Measurements from ENCODE around the gene TNFRSF14. TPM values are rescaled to one million over a fixed set of nuclear protein-coding genes. Genes with fewer than 3 reads are reported as not detected.
A peak's percentile ranks its signal among the peaks of the same experiment; 100 is the strongest.

The TNFRSF14 gene
- total RNA-seq, 1 experiment from 2014 or later = 0.57 TPM

- H3K27ac Mint-ChIP-seq = no peak overlapping the region
- peaks cover 4 to 11% of the 10 kb centered on the region in 2 experiments; a peak in 3 of 5 replicates for H3K9me3 Mint-ChIP-seq
- Histone ChIP-seq H2BK120ac (ENCODE audit: low read depth, low read length, poor library complexity, severe bottlenecking) (no peak overlapping the region), H2AFZ (ENCODE audit: low read length) (no peak overlapping the region), H3K23me2 (ENCODE audit: insufficient read length, low read depth, low read length, poor library complexity, severe bottlenecking) (peaks cover 10% of the 10 kb centered on the region), H3K4me1 (ENCODE audit: insufficient read depth, low read length) (no peaks in the 10 kb centered on the region; the same call in 1 of the 2 replicates), H2BK15ac (ENCODE audit: low read depth, low read length) (no peak overlapping the region), H2BK12ac (ENCODE audit: insufficient read length, low read depth, low read length) (no peak overlapping the region), H3K27ac (ENCODE audit: insufficient read length, low read depth, low read length) (no peak overlapping the region), H3K56ac (ENCODE audit: insufficient read length, low read depth, low read length) (no peak overlapping the region), H2AK5ac (ENCODE audit: insufficient read length, low read length) (no peak overlapping the region), H3T11ph (ENCODE audit: low read length) (no peak overlapping the region), H4K91ac (ENCODE audit: insufficient read length, low read depth, low read length) (no peak overlapping the region), H4K8ac (replicated peaks; ENCODE audit: insufficient read length, low read depth, low read length) (no peak overlapping the region), H3K4ac (ENCODE audit: low read depth, low read length) (no peak overlapping the region), H3K18ac (ENCODE audit: insufficient read length, low read depth, low read length) (no peak overlapping the region), H3K79me2 (ENCODE audit: insufficient read depth, low read length) (no peaks in the 10 kb centered on the region), H4K5ac (ENCODE audit: insufficient read length, low read depth, low read length) (no peak overlapping the region), H4K20me1 (ENCODE audit: control insufficient read depth, insufficient read depth, insufficient read length) (no peaks in the 10 kb centered on the region), H2BK5ac (ENCODE audit: insufficient read length, low read length) (no peak overlapping the region), H2BK20ac (ENCODE audit: low read depth, low read length, poor library complexity, severe bottlenecking) (no peak overlapping the region), H3K14ac (ENCODE audit: insufficient read depth, low read length) (peak overlapping the region; percentile 84), H3K79me1 (ENCODE audit: insufficient read depth, low read depth, low read length, poor library complexity, severe bottlenecking) (no peaks in the 10 kb centered on the region), H3K9ac (ENCODE audit: extremely low read depth, insufficient read length, low read length) (no peak overlapping the region), H3K23ac (ENCODE audit: insufficient read length, low read depth, low read length) (no peak overlapping the region), H3K27me3 (ENCODE audit: insufficient read depth, low read length) (no peaks in the 10 kb centered on the region), H3K4me2 (ENCODE audit: insufficient read depth, insufficient read length, low read length) (peak overlapping the region; percentile 44), H3K9me3 (ENCODE audit: control insufficient read depth, low read depth, low read length) (no peaks in the 10 kb centered on the region)
- H3K36me3 Mint-ChIP-seq (ENCODE audit: insufficient read depth in 1 of 3, low read depth in 3 of 3) = peaks cover 8 to 24% (median 13%) of the 10 kb centered on the region in 3 experiments
- no peak for DNase-seq
- TF ChIP-seq, protein P1, sequence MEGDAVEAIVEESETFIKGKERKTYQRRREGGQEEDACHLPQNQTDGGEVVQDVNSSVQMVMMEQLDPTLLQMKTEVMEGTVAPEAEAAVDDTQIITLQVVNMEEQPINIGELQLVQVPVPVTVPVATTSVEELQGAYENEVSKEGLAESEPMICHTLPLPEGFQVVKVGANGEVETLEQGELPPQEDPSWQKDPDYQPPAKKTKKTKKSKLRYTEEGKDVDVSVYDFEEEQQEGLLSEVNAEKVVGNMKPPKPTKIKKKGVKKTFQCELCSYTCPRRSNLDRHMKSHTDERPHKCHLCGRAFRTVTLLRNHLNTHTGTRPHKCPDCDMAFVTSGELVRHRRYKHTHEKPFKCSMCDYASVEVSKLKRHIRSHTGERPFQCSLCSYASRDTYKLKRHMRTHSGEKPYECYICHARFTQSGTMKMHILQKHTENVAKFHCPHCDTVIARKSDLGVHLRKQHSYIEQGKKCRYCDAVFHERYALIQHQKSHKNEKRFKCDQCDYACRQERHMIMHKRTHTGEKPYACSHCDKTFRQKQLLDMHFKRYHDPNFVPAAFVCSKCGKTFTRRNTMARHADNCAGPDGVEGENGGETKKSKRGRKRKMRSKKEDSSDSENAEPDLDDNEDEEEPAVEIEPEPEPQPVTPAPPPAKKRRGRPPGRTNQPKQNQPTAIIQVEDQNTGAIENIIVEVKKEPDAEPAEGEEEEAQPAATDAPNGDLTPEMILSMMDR (conservative IDR thresholded peaks at IDR 0.05) = no peak
- peak overlapping the region; percentile 80 to 85 for H3K4me3 Mint-ChIP-seq
- H3K27me3 Mint-ChIP-seq (ENCODE audit: low read depth) = peaks cover 2% of the 10 kb centered on the region; the same call in 1 of the 2 replicates
- no CpG with 5 or more reads among the region's 52 CpGs for WGBS (ENCODE audit: extremely low coverage, insufficient read length, low lambda C conversion rate)
- peaks cover 22 to 23% of the 10 kb centered on the region in 2 experiments for H3K4me1 Mint-ChIP-seq
These were observed 31.1 kb downstream of the TNFRSF14 start for GRCh38 chr1:2587071-2587859.
